HL-60/S4 treated with retinoic acid at 250 ng/mL for 4 days and 3 days (cell line): ENCODE results near the gene IRF4.

Experiments
- in situ Hi-C: fragments of 300-500 bp; cut with MboI; formaldehyde crosslinking; loops from 2 replicates; pipeline ENCODE4 v1.7.0; 2022; ENCODE audit warnings: low sequenced_read_pairs

The IRF4 gene

GRCh38 chr6:436308-437036 is 44.9 kb downstream of the IRF4 start:
- in situ Hi-C loops, result no loop called here

GRCh38 chr6:437037-437392 is 45.5 kb downstream of the IRF4 start:
- in situ Hi-C loops, result no loop called here

- in situ Hi-C loops, result no loop called here
These were observed 47.1 kb downstream of the IRF4 start for GRCh38 chr6:438634-439170.

GRCh38 chr6:439641-440167 is 48.2 kb downstream of the IRF4 start:
- in situ Hi-C loops, result no loop called here

GRCh38 chr6:441126-441920 is 49.8 kb downstream of the IRF4 start:
- in situ Hi-C loops, result no loop called here

GRCh38 chr6:443621-444159 is 52.1 kb downstream of the IRF4 start:
- in situ Hi-C loops, result no loop called here

GRCh38 chr6:444653-445275 is 53.2 kb downstream of the IRF4 start:
- in situ Hi-C loops, result no loop called here

- in situ Hi-C loops, result no loop called here
These were observed 54.2 kb downstream of the IRF4 start for GRCh38 chr6:445571-446417.

- in situ Hi-C loops, result no loop called here
These were observed 55.1 kb downstream of the IRF4 start for GRCh38 chr6:446418-447366.

GRCh38 chr6:447381-448165 is 56.0 kb downstream of the IRF4 start:
- in situ Hi-C loops, result no loop called here

- in situ Hi-C loops, result no loop called here
These were observed 56.9 kb downstream of the IRF4 start for GRCh38 chr6:448296-449056.

- in situ Hi-C loops, result no loop called here
These were observed 57.5 kb downstream of the IRF4 start for GRCh38 chr6:449057-449430.

- in situ Hi-C loops, result no loop called here
These were observed 58.2 kb downstream of the IRF4 start for GRCh38 chr6:449486-450419.

- in situ Hi-C loops, result no loop called here
These were observed 59.8 kb downstream of the IRF4 start for GRCh38 chr6:451336-451735.

GRCh38 chr6:451847-452246 is 60.3 kb downstream of the IRF4 start:
- in situ Hi-C loops, result no loop called here

- in situ Hi-C loops, result no loop called here
These were observed 60.9 kb downstream of the IRF4 start for GRCh38 chr6:452301-453067.
